Measurements from ENCODE around the gene PPP2R5E.
"Not testable (repeated sequence)": the region's sequence is repeated elsewhere in the genome, so short reads cannot be mapped to it uniquely, and the experiment has no call there.

PPP2R5E gene

GRCh38 chr14:63543000-63543825 lies at the start of gene PPP2R5E:
Gene PPP2R5E, minus strand, starts transcription at chr14:63543377. Its CDS starts 3,692 bp downstream, at chr14:63539685.
- Histone ChIP-seq H3K36me3 (ENCODE audit: low read length) (peaks cover 14% of the 10 kb centered on the region; the same call in 1 of the 2 replicates), H3F3A (ENCODE audit: insufficient read depth) (peaks cover 3% of the 10 kb centered on the region; the same call in 1 of the 2 replicates), H3K4me3 (ENCODE audit: insufficient read depth, low read length, poor library complexity, severe bottlenecking) (peak within 1 kb of the TSS; percentile 98), H3K27ac (ENCODE audit: low read depth, low read length) (peak within 1 kb of the TSS; percentile 60), H3K9me2 (replicated peaks; ENCODE audit: insufficient read depth, low read length) (no peaks in the 10 kb centered on the region), H3K4me2 (ENCODE audit: low read depth, low read length, poor library complexity, severe bottlenecking) (peak within 1 kb of the TSS; percentile 92), H3K9me3 (ENCODE audit: insufficient read depth, low read length) (no peaks in the 10 kb centered on the region), H3K9ac (ENCODE audit: low read length) (peak within 1 kb of the TSS; percentile 78), H2AFZ (ENCODE audit: low read depth, low read length, severe bottlenecking) (peak within 1 kb of the TSS; percentile 73), H4K20me1 (ENCODE audit: low read depth, low read length) (no peaks in the 10 kb centered on the region), H3K79me2 (ENCODE audit: insufficient read depth, low read length) (peaks cover 35% of the 10 kb centered on the region), H3K27me3 (ENCODE audit: low read length) (no peaks in the 10 kb centered on the region)
- TF ChIP-seq, protein P1, sequence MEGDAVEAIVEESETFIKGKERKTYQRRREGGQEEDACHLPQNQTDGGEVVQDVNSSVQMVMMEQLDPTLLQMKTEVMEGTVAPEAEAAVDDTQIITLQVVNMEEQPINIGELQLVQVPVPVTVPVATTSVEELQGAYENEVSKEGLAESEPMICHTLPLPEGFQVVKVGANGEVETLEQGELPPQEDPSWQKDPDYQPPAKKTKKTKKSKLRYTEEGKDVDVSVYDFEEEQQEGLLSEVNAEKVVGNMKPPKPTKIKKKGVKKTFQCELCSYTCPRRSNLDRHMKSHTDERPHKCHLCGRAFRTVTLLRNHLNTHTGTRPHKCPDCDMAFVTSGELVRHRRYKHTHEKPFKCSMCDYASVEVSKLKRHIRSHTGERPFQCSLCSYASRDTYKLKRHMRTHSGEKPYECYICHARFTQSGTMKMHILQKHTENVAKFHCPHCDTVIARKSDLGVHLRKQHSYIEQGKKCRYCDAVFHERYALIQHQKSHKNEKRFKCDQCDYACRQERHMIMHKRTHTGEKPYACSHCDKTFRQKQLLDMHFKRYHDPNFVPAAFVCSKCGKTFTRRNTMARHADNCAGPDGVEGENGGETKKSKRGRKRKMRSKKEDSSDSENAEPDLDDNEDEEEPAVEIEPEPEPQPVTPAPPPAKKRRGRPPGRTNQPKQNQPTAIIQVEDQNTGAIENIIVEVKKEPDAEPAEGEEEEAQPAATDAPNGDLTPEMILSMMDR (IDR thresholded peaks at IDR 0.05; ENCODE audit: insufficient read depth, low read length, poor library complexity, severe bottlenecking), result no peak
- no peak for TF ChIP-seq EZH2phosphoT487 (conservative IDR thresholded peaks at IDR 0.05; ENCODE audit: low read length)

DNA sequence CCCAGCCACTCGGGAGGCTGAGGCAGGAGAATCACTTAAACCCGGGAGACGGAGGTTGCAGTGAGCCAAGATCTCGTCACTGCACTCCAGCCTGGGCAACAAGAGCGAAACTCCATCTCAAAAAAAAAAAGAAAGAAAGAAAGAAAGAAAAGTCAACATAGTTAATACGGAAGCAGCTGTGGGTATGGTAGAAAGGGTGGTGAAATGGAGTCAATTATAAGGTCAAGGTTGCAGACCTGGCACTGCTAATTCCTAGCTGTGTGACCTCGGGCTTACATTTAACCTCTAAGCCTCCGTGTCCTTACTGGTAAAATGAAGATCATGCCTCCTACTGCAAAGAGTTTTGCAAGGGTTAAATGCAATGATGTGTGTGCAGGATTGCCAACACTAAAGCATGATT lies 39.9 kb upstream of the PPP2R5E start:
- not testable (repeated sequence) for H4K20me1 ChIP-seq (ENCODE audit: low read depth, low read length); H2AFZ ChIP-seq (ENCODE audit: low read depth, low read length, severe bottlenecking); H3K4me2 ChIP-seq (ENCODE audit: low read depth, low read length, poor library complexity, severe bottlenecking); H3F3A ChIP-seq (ENCODE audit: insufficient read depth); H3K27me3 ChIP-seq (ENCODE audit: low read length); H3K79me2 ChIP-seq (ENCODE audit: insufficient read depth, low read length); H3K9me2 ChIP-seq (replicated peaks; ENCODE audit: insufficient read depth, low read length); H3K4me3 ChIP-seq (ENCODE audit: insufficient read depth, low read length, poor library complexity, severe bottlenecking); H3K9ac ChIP-seq (ENCODE audit: low read length); H3K27ac ChIP-seq (ENCODE audit: low read depth, low read length); H3K36me3 ChIP-seq (ENCODE audit: low read length); H3K9me3 ChIP-seq (ENCODE audit: insufficient read depth, low read length)

DNA sequence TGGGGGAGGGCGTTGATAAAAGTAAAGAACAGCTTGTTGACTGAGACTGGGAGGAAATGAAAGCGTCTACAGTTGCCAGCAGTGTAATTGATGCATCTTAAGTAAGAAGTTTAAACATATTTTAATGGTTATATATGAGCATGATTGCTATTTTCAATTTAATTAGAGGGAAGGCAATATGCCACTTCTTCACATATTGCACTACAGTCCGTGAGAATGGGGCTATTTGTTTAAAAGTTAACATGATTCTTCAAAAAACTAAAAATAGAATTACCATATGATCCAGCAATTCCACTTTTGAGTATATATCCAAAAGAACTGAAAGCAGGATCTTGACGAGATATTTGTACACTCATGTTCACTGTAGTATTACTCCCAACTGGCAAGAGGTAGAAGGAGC lies 38.3 kb upstream of the PPP2R5E start:
- Histone ChIP-seq H2AFZ (ENCODE audit: low read depth, low read length, severe bottlenecking) (no peak overlapping the region), H3F3A (ENCODE audit: insufficient read depth) (no peaks in the 10 kb centered on the region), H3K9me3 (ENCODE audit: insufficient read depth, low read length) (no peaks in the 10 kb centered on the region), H3K4me2 (ENCODE audit: low read depth, low read length, poor library complexity, severe bottlenecking) (no peak overlapping the region), H3K36me3 (ENCODE audit: low read length) (no peaks in the 10 kb centered on the region), H3K4me3 (ENCODE audit: insufficient read depth, low read length, poor library complexity, severe bottlenecking) (no peak overlapping the region), H3K27me3 (ENCODE audit: low read length) (no peaks in the 10 kb centered on the region), H3K9ac (ENCODE audit: low read length) (no peak overlapping the region), H3K27ac (ENCODE audit: low read depth, low read length) (no peak overlapping the region), H3K79me2 (ENCODE audit: insufficient read depth, low read length) (no peaks in the 10 kb centered on the region), H3K9me2 (replicated peaks; ENCODE audit: insufficient read depth, low read length) (no peaks in the 10 kb centered on the region), H4K20me1 (ENCODE audit: low read depth, low read length) (no peaks in the 10 kb centered on the region)
- TF ChIP-seq, protein P1 (IDR thresholded peaks at IDR 0.05; ENCODE audit: insufficient read depth, low read length, poor library complexity, severe bottlenecking), result no peak
- TF ChIP-seq EZH2phosphoT487 (conservative IDR thresholded peaks at IDR 0.05; ENCODE audit: low read length), result no peak

DNA sequence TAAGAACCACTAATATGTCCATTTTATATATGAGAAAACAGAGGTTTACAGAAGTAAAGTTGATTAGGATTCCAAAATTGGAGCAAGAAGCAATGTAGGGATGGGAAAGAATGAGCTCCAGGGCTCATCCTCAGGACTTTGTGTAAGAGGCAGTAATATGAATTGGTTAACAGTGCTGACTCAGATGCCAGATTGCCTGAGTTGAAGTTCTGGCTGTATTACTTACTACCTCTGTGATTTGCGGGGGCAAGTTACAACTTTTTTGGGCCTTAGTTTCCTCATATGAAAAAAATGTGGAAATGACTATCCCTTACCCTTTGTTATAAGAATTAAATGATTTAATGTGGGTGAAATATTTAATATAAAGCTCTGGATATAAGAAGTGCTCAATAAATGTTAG lies 35.1 kb upstream of the PPP2R5E start:
- no peaks in the 10 kb centered on the region for H3F3A ChIP-seq (ENCODE audit: insufficient read depth)
- no peak overlapping the region for H2AFZ ChIP-seq (ENCODE audit: low read depth, low read length, severe bottlenecking)
- H4K20me1 ChIP-seq (ENCODE audit: low read depth, low read length), result no peaks in the 10 kb centered on the region
- H3K27ac ChIP-seq (ENCODE audit: low read depth, low read length), result no peak overlapping the region
- no peaks in the 10 kb centered on the region for H3K9me2 ChIP-seq (replicated peaks; ENCODE audit: insufficient read depth, low read length)
- TF ChIP-seq EZH2phosphoT487 (conservative IDR thresholded peaks at IDR 0.05; ENCODE audit: low read length), result no peak
- TF ChIP-seq, protein P1 (IDR thresholded peaks at IDR 0.05; ENCODE audit: insufficient read depth, low read length, poor library complexity, severe bottlenecking), result no peak
- H3K9ac ChIP-seq (ENCODE audit: low read length), result no peak overlapping the region
- no peaks in the 10 kb centered on the region for H3K27me3 ChIP-seq (ENCODE audit: low read length)
- no peaks in the 10 kb centered on the region for H3K79me2 ChIP-seq (ENCODE audit: insufficient read depth, low read length)
- H3K9me3 ChIP-seq (ENCODE audit: insufficient read depth, low read length), result no peaks in the 10 kb centered on the region
- H3K4me2 ChIP-seq (ENCODE audit: low read depth, low read length, poor library complexity, severe bottlenecking), result no peak overlapping the region
- no peaks in the 10 kb centered on the region for H3K36me3 ChIP-seq (ENCODE audit: low read length)
- H3K4me3 ChIP-seq (ENCODE audit: insufficient read depth, low read length, poor library complexity, severe bottlenecking), result no peak overlapping the region
